ENCODE data around the gene FOXP1. TPM values are rescaled to one million over a fixed set of nuclear protein-coding genes. Genes with fewer than 3 reads are reported as not detected.

Gene FOXP1
- total RNA-seq, 1 experiment from 2014 or later, result 2.9 TPM

DNA sequence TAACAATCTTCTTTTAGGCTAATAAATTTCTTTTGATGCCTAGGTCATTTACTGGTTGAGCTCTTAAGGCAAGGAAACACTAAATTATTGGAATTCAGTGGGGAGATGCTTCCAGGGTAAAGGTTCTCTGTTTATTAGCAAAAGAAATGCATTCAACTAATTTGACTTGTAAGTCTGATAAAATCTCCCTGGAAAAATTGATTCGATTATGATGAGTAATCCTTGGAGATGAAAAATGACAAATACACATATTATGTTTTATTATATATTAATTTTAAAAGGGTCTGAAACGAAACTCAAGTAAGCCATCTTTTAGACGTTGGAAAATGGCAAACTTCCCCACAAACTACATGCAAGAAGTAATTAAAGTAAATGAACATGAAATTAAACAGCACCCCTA lies 328.0 kb downstream of the FOXP1 start:
- no peaks in the 10 kb centered on the region for H3K4me1 ChIP-seq (ENCODE audit: control insufficient read depth, insufficient read depth, low read length)
- H3K4me3 ChIP-seq (ENCODE audit: low read depth in 2 of 2, low read length in 2 of 2), result no peak overlapping the region
- DNase-seq (ENCODE audit: low read depth, low spot score) (no peak), ATAC-seq (no peak)
- no peaks in the 10 kb centered on the region for H3K36me3 ChIP-seq (ENCODE audit: control insufficient read depth, insufficient read depth, low read length)
- ChIA-PET POLR2A (no interaction called here), CTCF (no interaction called here)
- intact Hi-C loops (cut with micrococcal nuclease; ENCODE audit: unreplicated experiment) (no loop called here), in situ Hi-C loops (cut with HindIII; ENCODE audit: low pct_unique_long_range_greater_than_20kb, low sequenced_read_pairs) (no loop called here)
- BruUV-seq (replicated peaks), result no TSS peak
- H3K27ac ChIP-seq (ENCODE audit: low read length), result no peak overlapping the region
- no peaks in the 10 kb centered on the region for H3K27me3 ChIP-seq (ENCODE audit: control insufficient read depth, insufficient read depth, low read length)
- no peaks in the 10 kb centered on the region for H3K9me3 ChIP-seq (ENCODE audit: control insufficient read depth, insufficient read depth, low read depth, low read length)
- no peak for TF ChIP-seq TCF7L2 (IDR thresholded peaks at IDR 0.05; ENCODE audit: low read depth, low read length)
- no peak for TF ChIP-seq CTCF (IDR thresholded peaks at IDR 0.05)
- TF ChIP-seq SIN3A (IDR thresholded peaks at IDR 0.05; ENCODE audit: borderline replicate concordance, insufficient read depth, low read depth, low read length), result no peak
- TF ChIP-seq REST (IDR thresholded peaks at IDR 0.05; ENCODE audit: insufficient read depth in 1 of 2, low read depth in 2 of 2, low read length in 1 of 2), result no peak
- no peak for TF ChIP-seq POLR2AphosphoS5 (IDR thresholded peaks at IDR 0.05; ENCODE audit: low read depth, low read length)

GRCh38 chr3:71254281-71255057 lies 329.1 kb downstream of the FOXP1 start:
- no peak overlapping the region for H3K4me3 ChIP-seq (ENCODE audit: low read depth in 2 of 2, low read length in 2 of 2)
- TF ChIP-seq REST (IDR thresholded peaks at IDR 0.05; ENCODE audit: insufficient read depth in 1 of 2, low read depth in 2 of 2, low read length in 1 of 2) (no peak), POLR2AphosphoS5 (IDR thresholded peaks at IDR 0.05; ENCODE audit: low read depth, low read length) (no peak), TCF7L2 (IDR thresholded peaks at IDR 0.05; ENCODE audit: low read depth, low read length) (no peak), CTCF (IDR thresholded peaks at IDR 0.05) (no peak), SIN3A (IDR thresholded peaks at IDR 0.05; ENCODE audit: borderline replicate concordance, insufficient read depth, low read depth, low read length) (no peak)
- H3K9me3 ChIP-seq (ENCODE audit: control insufficient read depth, insufficient read depth, low read depth, low read length), result no peaks in the 10 kb centered on the region
- H3K4me1 ChIP-seq (ENCODE audit: control insufficient read depth, insufficient read depth, low read length), result no peaks in the 10 kb centered on the region
- DNase-seq (ENCODE audit: low read depth, low spot score), result no peak
- intact Hi-C loops (cut with micrococcal nuclease; ENCODE audit: unreplicated experiment), result no loop called here
- ChIA-PET POLR2A (no interaction called here), CTCF (no interaction called here)
- no TSS peak for BruUV-seq (replicated peaks)
- ATAC-seq, result no peak
- no peak overlapping the region for H3K27ac ChIP-seq (ENCODE audit: low read length)
- no peaks in the 10 kb centered on the region for H3K36me3 ChIP-seq (ENCODE audit: control insufficient read depth, insufficient read depth, low read length)
- in situ Hi-C loops (cut with HindIII; ENCODE audit: low pct_unique_long_range_greater_than_20kb, low sequenced_read_pairs), result no loop called here
- no peaks in the 10 kb centered on the region for H3K27me3 ChIP-seq (ENCODE audit: control insufficient read depth, insufficient read depth, low read length)

Measured in Panc1 (cell line).